Glutamatergic neuron (in vitro differentiated cells): ENCODE results near the gene MAPKAP1. TPM values are rescaled to one million over a fixed set of nuclear protein-coding genes. Genes with fewer than 3 reads are reported as not detected.

ENCODE experiments used
- DNase-seq: peaks from one replicate; pipeline ENCODE4 v3.0.0; 2022
- H3K27ac Mint-ChIP-seq: one replicate; pipeline ENCODE4 v1.8.0; 2020; ENCODE audit warnings: mild to moderate bottlenecking, mixed read lengths, inconsistent platforms; ENCODE audit not compliant: unreplicated experiment
- H3K27me3 Mint-ChIP-seq: one replicate; pipeline ENCODE4 v1.8.0; 2020; ENCODE audit warnings: mild to moderate bottlenecking, moderate library complexity, mixed read lengths, inconsistent platforms; ENCODE audit not compliant: unreplicated experiment
- H3K36me3 Mint-ChIP-seq: one replicate; pipeline ENCODE4 v1.8.0; 2020; ENCODE audit warnings: mild to moderate bottlenecking, mixed read lengths, inconsistent platforms; ENCODE audit not compliant: unreplicated experiment
- H3K4me1 Mint-ChIP-seq: one replicate; pipeline ENCODE4 v1.8.0; 2020; ENCODE audit warnings: mild to moderate bottlenecking, low read depth, mixed read lengths, inconsistent platforms; ENCODE audit not compliant: unreplicated experiment
- H3K4me3 Mint-ChIP-seq: one replicate; pipeline ENCODE4 v1.8.0; 2020; ENCODE audit warnings: mild to moderate bottlenecking, mixed read lengths, inconsistent platforms; ENCODE audit not compliant: unreplicated experiment
- H3K9me3 Mint-ChIP-seq: one replicate; pipeline ENCODE4 v1.8.0; 2020; ENCODE audit warnings: mild to moderate bottlenecking, moderate library complexity, mixed read lengths, inconsistent platforms; ENCODE audit not compliant: unreplicated experiment
- total RNA-seq: library from RNA; stranded (reverse); fragmentation: NEBNext Ultra II Directional; extraction: Animal tissue kit (Norgen Biotek cat#: 25700); gene quantifications from one replicate; pipeline ENCODE4 v1.2.1, GENCODE V29; 2021; ENCODE audit not compliant: unreplicated experiment
- TF ChIP-seq, protein P1 (sequence below): fragments of 200-600 bp; sonication (generic); IDR thresholded peaks from one replicate; pipeline ENCODE4 v1.5.0; 2021; ENCODE audit not compliant: partially characterized antibody, unreplicated experiment

Gene MAPKAP1
- total RNA-seq, 1 donor from 2014 or later: 59.6 TPM

DNA sequence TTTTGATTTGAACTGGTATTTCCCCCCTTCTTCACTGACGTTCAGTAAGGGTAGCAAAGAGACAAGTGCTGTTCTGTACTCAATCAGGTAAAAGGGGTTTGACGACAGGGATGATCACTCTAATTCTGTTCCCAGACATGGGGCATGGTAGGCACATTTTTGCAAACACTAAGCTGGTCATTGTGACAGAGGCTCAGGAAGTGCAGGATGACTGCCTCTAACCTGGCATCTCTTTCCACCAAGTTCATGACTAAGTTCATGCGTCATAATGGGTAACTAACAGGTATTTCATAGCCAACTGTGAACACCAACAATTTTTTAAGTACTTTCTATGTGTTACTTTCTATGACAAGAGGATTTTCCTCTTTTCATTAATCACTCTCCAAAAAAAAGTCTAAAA lies 166.5 kb downstream of the MAPKAP1 start:
- TF ChIP-seq, protein P1, sequence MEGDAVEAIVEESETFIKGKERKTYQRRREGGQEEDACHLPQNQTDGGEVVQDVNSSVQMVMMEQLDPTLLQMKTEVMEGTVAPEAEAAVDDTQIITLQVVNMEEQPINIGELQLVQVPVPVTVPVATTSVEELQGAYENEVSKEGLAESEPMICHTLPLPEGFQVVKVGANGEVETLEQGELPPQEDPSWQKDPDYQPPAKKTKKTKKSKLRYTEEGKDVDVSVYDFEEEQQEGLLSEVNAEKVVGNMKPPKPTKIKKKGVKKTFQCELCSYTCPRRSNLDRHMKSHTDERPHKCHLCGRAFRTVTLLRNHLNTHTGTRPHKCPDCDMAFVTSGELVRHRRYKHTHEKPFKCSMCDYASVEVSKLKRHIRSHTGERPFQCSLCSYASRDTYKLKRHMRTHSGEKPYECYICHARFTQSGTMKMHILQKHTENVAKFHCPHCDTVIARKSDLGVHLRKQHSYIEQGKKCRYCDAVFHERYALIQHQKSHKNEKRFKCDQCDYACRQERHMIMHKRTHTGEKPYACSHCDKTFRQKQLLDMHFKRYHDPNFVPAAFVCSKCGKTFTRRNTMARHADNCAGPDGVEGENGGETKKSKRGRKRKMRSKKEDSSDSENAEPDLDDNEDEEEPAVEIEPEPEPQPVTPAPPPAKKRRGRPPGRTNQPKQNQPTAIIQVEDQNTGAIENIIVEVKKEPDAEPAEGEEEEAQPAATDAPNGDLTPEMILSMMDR: no peak
- no peak overlapping the region for H3K27ac Mint-ChIP-seq
- H3K4me1 Mint-ChIP-seq: no peaks in the 10 kb centered on the region
- no peaks in the 10 kb centered on the region for H3K36me3 Mint-ChIP-seq
- no peak overlapping the region for H3K4me3 Mint-ChIP-seq
- peaks cover 2% of the 10 kb centered on the region for H3K9me3 Mint-ChIP-seq
- DNase-seq: no peak
- no peaks in the 10 kb centered on the region for H3K27me3 Mint-ChIP-seq

DNA sequence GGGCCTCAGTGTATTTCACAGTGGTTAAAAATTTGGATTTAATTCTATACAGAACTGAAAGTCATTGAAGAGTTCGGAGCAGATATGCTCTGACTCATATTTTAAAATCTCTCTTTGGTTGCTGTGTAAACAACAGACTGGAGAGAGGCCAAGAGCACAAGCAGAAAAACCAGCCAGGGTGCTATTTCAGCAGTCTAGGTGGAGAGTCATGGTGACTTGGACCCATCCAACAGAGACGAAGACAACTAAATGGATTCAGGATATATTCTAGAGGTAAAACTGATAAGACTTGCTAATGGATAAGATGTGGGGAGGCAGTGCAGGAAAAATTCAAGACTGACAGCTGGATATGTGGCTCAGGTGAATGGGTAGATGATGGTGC lies 168.9 kb downstream of the MAPKAP1 start:
- DNase-seq: no peak
- H3K27ac Mint-ChIP-seq: no peak overlapping the region
- no peaks in the 10 kb centered on the region for H3K27me3 Mint-ChIP-seq
- H3K9me3 Mint-ChIP-seq: peaks cover 2% of the 10 kb centered on the region
- no peak overlapping the region for H3K4me3 Mint-ChIP-seq
- no peaks in the 10 kb centered on the region for H3K36me3 Mint-ChIP-seq
- TF ChIP-seq, protein P1: no peak
- H3K4me1 Mint-ChIP-seq: no peaks in the 10 kb centered on the region

DNA sequence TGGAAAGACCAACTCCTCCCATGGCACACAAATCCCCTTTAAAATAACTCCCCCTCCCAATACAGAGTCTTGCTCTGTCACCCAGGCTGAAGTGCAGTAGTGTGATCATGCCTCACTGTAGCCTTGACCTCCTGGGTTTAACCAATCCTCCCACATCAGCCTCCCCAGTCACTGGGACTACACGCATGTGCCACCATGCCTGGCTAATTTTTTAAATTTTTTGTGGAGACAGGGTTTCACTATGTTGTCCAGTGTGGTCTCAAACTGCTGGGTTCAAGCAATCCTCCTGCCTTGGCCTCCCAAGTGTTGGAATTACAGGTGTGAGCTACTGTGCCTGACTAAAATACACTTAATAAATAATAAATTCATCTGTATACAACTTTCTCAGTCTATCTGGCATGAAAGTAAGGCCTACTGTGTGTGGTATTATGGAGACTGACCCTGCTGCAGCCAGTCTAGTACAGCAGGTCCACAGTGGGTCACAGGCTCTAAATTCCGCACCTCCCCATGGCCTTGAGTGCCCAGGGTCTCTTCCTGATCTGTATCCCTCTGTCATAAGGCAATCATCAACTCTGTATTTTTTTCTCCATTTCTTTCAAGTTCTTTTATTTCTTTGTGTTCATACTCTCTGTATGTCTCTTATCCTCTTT lies 169.4 kb downstream of the MAPKAP1 start:
- Mint-ChIP-seq H3K27ac (no peak overlapping the region), H3K36me3 (no peaks in the 10 kb centered on the region), H3K27me3 (no peaks in the 10 kb centered on the region), H3K4me3 (no peak overlapping the region), H3K4me1 (no peaks in the 10 kb centered on the region), H3K9me3 (peaks cover 2% of the 10 kb centered on the region)
- no peak for DNase-seq
- TF ChIP-seq, protein P1: no peak

- no peak overlapping the region for H3K4me3 Mint-ChIP-seq
- peaks cover 2% of the 10 kb centered on the region for H3K9me3 Mint-ChIP-seq
- H3K4me1 Mint-ChIP-seq: no peaks in the 10 kb centered on the region
- no peak for DNase-seq
- no peak overlapping the region for H3K27ac Mint-ChIP-seq
- H3K36me3 Mint-ChIP-seq: no peaks in the 10 kb centered on the region
- TF ChIP-seq, protein P1: no peak
- H3K27me3 Mint-ChIP-seq: no peaks in the 10 kb centered on the region
Observed at GRCh38 chr9:125536776-125537175, 170.2 kb downstream of the MAPKAP1 start.

- Mint-ChIP-seq H3K9me3 (peaks cover 2% of the 10 kb centered on the region), H3K4me3 (no peak overlapping the region), H3K4me1 (peaks cover under 1% of the 10 kb centered on the region), H3K27me3 (no peaks in the 10 kb centered on the region), H3K27ac (no peak overlapping the region), H3K36me3 (no peaks in the 10 kb centered on the region)
- DNase-seq: no peak
- TF ChIP-seq, protein P1: no peak
Observed at GRCh38 chr9:125536167-125536772, 170.7 kb downstream of the MAPKAP1 start.
